ENCODE results near the gene STK16.

DNA sequence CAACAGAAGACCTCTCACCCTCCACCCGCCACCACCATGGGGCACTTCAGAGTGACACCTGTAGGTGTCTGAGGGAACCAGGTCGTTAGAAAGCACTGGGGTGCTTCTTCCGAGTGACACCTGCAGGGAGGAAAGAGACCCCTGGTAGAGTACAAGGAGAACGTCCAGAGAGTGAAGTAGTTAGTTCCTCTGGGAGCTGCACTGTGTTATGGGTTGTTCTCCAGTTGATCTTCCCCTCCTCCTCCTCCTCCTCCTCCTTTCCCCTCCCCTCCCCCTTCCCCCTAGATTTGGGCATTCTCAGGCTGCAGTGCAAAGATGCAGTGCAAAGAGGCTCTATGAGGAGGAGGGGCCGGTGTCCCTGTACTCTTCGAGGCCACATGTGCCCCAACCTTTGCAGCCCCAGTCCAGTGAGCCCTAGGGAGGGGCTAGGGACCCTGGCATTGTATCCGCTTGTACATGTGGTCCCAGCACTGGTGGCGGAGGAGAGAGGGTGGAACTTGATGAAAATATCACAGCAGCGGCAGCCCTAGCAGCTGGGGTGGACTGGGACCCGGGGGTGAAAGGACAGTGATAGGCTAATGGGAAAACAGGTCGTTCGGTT is 34.7 kb downstream of the STK16 start:
- no peak for TF ChIP-seq EZH2 (IDR thresholded peaks at IDR 0.05; ENCODE audit: borderline replicate concordance)
- TF ChIP-seq, protein P1, sequence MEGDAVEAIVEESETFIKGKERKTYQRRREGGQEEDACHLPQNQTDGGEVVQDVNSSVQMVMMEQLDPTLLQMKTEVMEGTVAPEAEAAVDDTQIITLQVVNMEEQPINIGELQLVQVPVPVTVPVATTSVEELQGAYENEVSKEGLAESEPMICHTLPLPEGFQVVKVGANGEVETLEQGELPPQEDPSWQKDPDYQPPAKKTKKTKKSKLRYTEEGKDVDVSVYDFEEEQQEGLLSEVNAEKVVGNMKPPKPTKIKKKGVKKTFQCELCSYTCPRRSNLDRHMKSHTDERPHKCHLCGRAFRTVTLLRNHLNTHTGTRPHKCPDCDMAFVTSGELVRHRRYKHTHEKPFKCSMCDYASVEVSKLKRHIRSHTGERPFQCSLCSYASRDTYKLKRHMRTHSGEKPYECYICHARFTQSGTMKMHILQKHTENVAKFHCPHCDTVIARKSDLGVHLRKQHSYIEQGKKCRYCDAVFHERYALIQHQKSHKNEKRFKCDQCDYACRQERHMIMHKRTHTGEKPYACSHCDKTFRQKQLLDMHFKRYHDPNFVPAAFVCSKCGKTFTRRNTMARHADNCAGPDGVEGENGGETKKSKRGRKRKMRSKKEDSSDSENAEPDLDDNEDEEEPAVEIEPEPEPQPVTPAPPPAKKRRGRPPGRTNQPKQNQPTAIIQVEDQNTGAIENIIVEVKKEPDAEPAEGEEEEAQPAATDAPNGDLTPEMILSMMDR (IDR thresholded peaks at IDR 0.05; ENCODE audit: poor library complexity): no peak
- no peak for TF ChIP-seq EZH2phosphoT487 (IDR thresholded peaks at IDR 0.05; ENCODE audit: low read depth, severe bottlenecking, unreplicated experiment)

Data from hepatocyte (in vitro differentiated cells).